ENCODE data around the gene ZDHHC11B. TPM values are rescaled to one million over a fixed set of nuclear protein-coding genes. Genes with fewer than 3 reads are reported as not detected.

Gene ZDHHC11B
- total and polyA plus RNA-seq, 2 of the 13 experiments (the other 11 are each of a cell fraction or from before 2014, with no cell fraction given): 0.11 to 0.12 TPM

- Histone ChIP-seq H3K4me1 (ENCODE audit: insufficient read depth, low read length) (no peaks in the 10 kb centered on the region), H3K36me3 (replicated peaks in 1 of 2; ENCODE audit: control insufficient read depth in 1 of 2, insufficient read depth in 2 of 2, low read length in 2 of 2) (no peaks in the 10 kb centered on the region), H3K27ac (ENCODE audit: extremely low read length, insufficient read depth, low read length) (no peak overlapping the region), H3K4me2 (ENCODE audit: low read depth, low read length) (no peak overlapping the region), H4K20me1 (ENCODE audit: insufficient read depth, low read length) (no peaks in the 10 kb centered on the region), H3K9me3 (ENCODE audit: low read length) (no peaks in the 10 kb centered on the region), H3K27me3 (ENCODE audit: control insufficient read depth in 1 of 2, insufficient read depth in 2 of 2, low read length in 2 of 2) (peaks cover 0 to 17% of the 10 kb centered on the region in 2 experiments; a peak in 4 of 5 replicates), H3K9ac (ENCODE audit: insufficient read depth, low read depth, low read length) (no peak overlapping the region), H2AFZ (ENCODE audit: low read length) (no peak overlapping the region), H3K4me3 (replicated peaks in 1 of 3; ENCODE audit: insufficient read depth in 1 of 3, low read depth in 2 of 3, low read length in 3 of 3) (no peak overlapping the region), H3K79me2 (ENCODE audit: insufficient read depth, low read length) (no peaks in the 10 kb centered on the region)
- DNase-seq (ENCODE audit: low spot score): no peak
- in situ Hi-C loops (cut with HindIII; ENCODE audit: extremely low pct_ligation_motif_present, low pct_unique_long_range_greater_than_20kb): no loop called here
- TF ChIP-seq ZNF441 (CRISPR knock-in tag; IDR thresholded peaks at IDR 0.05; ENCODE audit: borderline replicate concordance) (no peak), TEAD2 (CRISPR knock-in tag; IDR thresholded peaks at IDR 0.05) (no peak), CEBPG (CRISPR knock-in tag; IDR thresholded peaks at IDR 0.05) (no peak), BCL6 (CRISPR knock-in tag; IDR thresholded peaks at IDR 0.05) (no peak), ZNF343 (CRISPR knock-in tag; IDR thresholded peaks at IDR 0.05) (no peak), GLI4 (CRISPR knock-in tag; IDR thresholded peaks at IDR 0.05; ENCODE audit: borderline replicate concordance) (no peak), ZFP82 (CRISPR knock-in tag; IDR thresholded peaks at IDR 0.05; ENCODE audit: borderline replicate concordance) (no peak), YEATS4 (CRISPR knock-in tag; IDR thresholded peaks at IDR 0.05; ENCODE audit: borderline replicate concordance) (no peak)
- ChIA-PET POLR2A (no interaction called here), CTCF (ENCODE audit: low intra/inter-chr PET ratio, low total read pairs) (no interaction called here)
- intact Hi-C loops (cut with micrococcal nuclease; ENCODE audit: unreplicated experiment): no loop called here
- FAIRE-seq: no peak
- no peak; the same call in 2 of the 3 replicates for ATAC-seq
- WGBS (ENCODE audit: low lambda C conversion rate): 44% methylated on average over 29 of the region's 32 CpGs
- BruUV-seq (replicated peaks): no TSS peak
These were observed 17.7 kb downstream of the ZDHHC11B start for GRCh38 chr5:766666-767431.

GRCh38 chr5:765948-766631 is 18.4 kb downstream of the ZDHHC11B start:
- Histone ChIP-seq H3K4me2 (ENCODE audit: low read depth, low read length) (no peak overlapping the region), H2AFZ (ENCODE audit: low read length) (no peak overlapping the region), H3K4me3 (replicated peaks in 1 of 3; ENCODE audit: insufficient read depth in 1 of 3, low read depth in 2 of 3, low read length in 3 of 3) (no peak overlapping the region), H4K20me1 (ENCODE audit: insufficient read depth, low read length) (no peaks in the 10 kb centered on the region), H3K4me1 (ENCODE audit: insufficient read depth, low read length) (no peaks in the 10 kb centered on the region), H3K27ac (ENCODE audit: extremely low read length, insufficient read depth, low read length) (no peak overlapping the region), H3K27me3 (ENCODE audit: control insufficient read depth in 1 of 2, insufficient read depth in 2 of 2, low read length in 2 of 2) (peaks cover 0 to 24% of the 10 kb centered on the region in 2 experiments), H3K9ac (ENCODE audit: insufficient read depth, low read depth, low read length) (no peak overlapping the region), H3K9me3 (ENCODE audit: low read length) (no peaks in the 10 kb centered on the region), H3K79me2 (ENCODE audit: insufficient read depth, low read length) (no peaks in the 10 kb centered on the region), H3K36me3 (replicated peaks in 1 of 2; ENCODE audit: control insufficient read depth in 1 of 2, insufficient read depth in 2 of 2, low read length in 2 of 2) (no peaks in the 10 kb centered on the region)
- 54% methylated on average over 15 of the region's 18 CpGs for WGBS (ENCODE audit: low lambda C conversion rate)
- no peak for DNase-seq (ENCODE audit: low spot score)
- no peak for FAIRE-seq
- no TSS peak for BruUV-seq (replicated peaks)
- ChIA-PET CTCF (ENCODE audit: low intra/inter-chr PET ratio, low total read pairs) (no interaction called here), POLR2A (no interaction called here)
- no peak for ATAC-seq
- in situ Hi-C loops (cut with HindIII; ENCODE audit: extremely low pct_ligation_motif_present, low pct_unique_long_range_greater_than_20kb) (no loop called here), intact Hi-C loops (cut with micrococcal nuclease; ENCODE audit: unreplicated experiment) (no loop called here)
- no peak for TF ChIP-seq ZBTB7A (CRISPR knock-in tag; IDR thresholded peaks at IDR 0.05)
- TF ChIP-seq HMG20A (CRISPR knock-in tag; IDR thresholded peaks at IDR 0.05; ENCODE audit: borderline replicate concordance): no peak
- TF ChIP-seq SMYD3 (CRISPR knock-in tag; IDR thresholded peaks at IDR 0.05): no peak
- no peak for TF ChIP-seq PAXIP1 (CRISPR knock-in tag; conservative IDR thresholded peaks at IDR 0.05)
- TF ChIP-seq ZNF282 (IDR thresholded peaks at IDR 0.05; ENCODE audit: partially characterized antibody): no peak
- no peak for TF ChIP-seq SOX6 (IDR thresholded peaks at IDR 0.05)
- no peak for TF ChIP-seq SOX6 (CRISPR knock-in tag; IDR thresholded peaks at IDR 0.05)
- TF ChIP-seq MIXL1 (CRISPR knock-in tag; IDR thresholded peaks at IDR 0.05): no peak
- no peak for TF ChIP-seq TBX2 (CRISPR knock-in tag; IDR thresholded peaks at IDR 0.05; ENCODE audit: borderline replicate concordance)
